ENCODE results near the gene FGD2. TPM values are rescaled to one million over a fixed set of nuclear protein-coding genes. Genes with fewer than 3 reads are reported as not detected.

Gene FGD2
- total and polyA plus RNA-seq, 2 experiments from 2014 or later, result 0.13 to 0.14 TPM

DNA sequence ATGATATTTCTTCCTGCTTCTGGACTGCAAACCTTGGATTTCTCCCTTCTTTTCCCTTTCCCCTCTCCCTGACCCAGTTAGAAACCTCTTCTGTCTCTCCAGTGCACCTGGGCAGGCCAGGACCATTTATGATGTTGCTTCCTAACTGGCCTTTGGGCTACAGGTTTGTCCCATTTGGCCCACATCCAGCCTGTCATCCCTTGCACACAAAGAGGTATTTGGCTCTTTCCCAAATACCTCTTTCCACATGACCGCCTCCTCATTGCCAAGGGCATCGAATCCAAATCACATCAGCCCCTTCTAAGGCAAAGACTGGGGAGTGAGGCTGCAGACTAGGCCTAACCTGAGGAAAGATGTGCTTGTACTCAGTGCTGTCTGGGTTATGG, 13.6 kb downstream of the FGD2 start:
- Histone ChIP-seq H3F3A (replicated peaks; ENCODE audit: low read depth) (0 out of 2 replicates have a peak, but pooled peaks cover 6% of the 10 kb centered on the region), H3K27me3 (ENCODE audit: insufficient read depth) (no peaks in the 10 kb centered on the region), H3K27ac (ENCODE audit: low read depth) (no peak overlapping the region), H3K4me3 (no peak overlapping the region), H3K4me2 (no peak overlapping the region), H3K4me1 (ENCODE audit: insufficient read depth) (no peaks in the 10 kb centered on the region; the same call in 1 of the 2 replicates), H3K79me2 (replicated peaks; ENCODE audit: insufficient read depth) (no peaks in the 10 kb centered on the region), H4K20me1 (replicated peaks; ENCODE audit: insufficient read depth) (no peaks in the 10 kb centered on the region), H3K36me3 (ENCODE audit: insufficient read depth) (no peaks in the 10 kb centered on the region), H3K9me2 (ENCODE audit: insufficient read depth) (no peaks in the 10 kb centered on the region), H2AFZ (no peak overlapping the region)
- no peaks in the 10 kb centered on the region for H3K36me3 Mint-ChIP-seq (ENCODE audit: low read depth)
- H3K4me1 Mint-ChIP-seq, result peaks cover 23% of the 10 kb centered on the region
- TF ChIP-seq EZH2phosphoT487 (IDR thresholded peaks at IDR 0.05; ENCODE audit: unreplicated experiment), result no peak
- TF ChIP-seq ZNF331 (CRISPR knock-in tag; IDR thresholded peaks at IDR 0.05; ENCODE audit: low read depth), result no peak
- TF ChIP-seq STAT1 (IDR thresholded peaks at IDR 0.05; ENCODE audit: unreplicated experiment), result no peak
- no peak for TF ChIP-seq CREB1 (CRISPR knock-in tag; IDR thresholded peaks at IDR 0.05; ENCODE audit: low read depth)
- TF ChIP-seq NANOG (IDR thresholded peaks at IDR 0.05; ENCODE audit: borderline replicate concordance), result no peak
- TF ChIP-seq ZNF462 (CRISPR knock-in tag; IDR thresholded peaks at IDR 0.05), result no peak
- TF ChIP-seq REST (IDR thresholded peaks at IDR 0.05; ENCODE audit: unreplicated experiment), result no peak
- no peak for TF ChIP-seq EZH2 (IDR thresholded peaks at IDR 0.05; ENCODE audit: low read depth, unreplicated experiment)
- no peak for TF ChIP-seq CTCF (conservative IDR thresholded peaks at IDR 0.05; ENCODE audit: low read depth in 2 of 2)
- no peak for TF ChIP-seq JUNB (IDR thresholded peaks at IDR 0.05; ENCODE audit: unreplicated experiment)
- no peaks in the 10 kb centered on the region for H3K9me3 Mint-ChIP-seq
- H3K4me3 Mint-ChIP-seq, result no peak overlapping the region
- ATAC-seq (no peak), DNase-seq (ENCODE audit: low spot score) (no peak)
- peaks cover 10% of the 10 kb centered on the region for H3K27me3 Mint-ChIP-seq (ENCODE audit: insufficient read depth, low read depth, poor library complexity)
- no peak overlapping the region for H3K27ac Mint-ChIP-seq
